NCI-H510A (cell line): ENCODE results near the gene ERMARD.

Experiments used
- DNase-seq: peaks from one replicate; lab custom pipeline; 2025; lab: John Stamatoyannopoulos, UW

Gene ERMARD

DNA sequence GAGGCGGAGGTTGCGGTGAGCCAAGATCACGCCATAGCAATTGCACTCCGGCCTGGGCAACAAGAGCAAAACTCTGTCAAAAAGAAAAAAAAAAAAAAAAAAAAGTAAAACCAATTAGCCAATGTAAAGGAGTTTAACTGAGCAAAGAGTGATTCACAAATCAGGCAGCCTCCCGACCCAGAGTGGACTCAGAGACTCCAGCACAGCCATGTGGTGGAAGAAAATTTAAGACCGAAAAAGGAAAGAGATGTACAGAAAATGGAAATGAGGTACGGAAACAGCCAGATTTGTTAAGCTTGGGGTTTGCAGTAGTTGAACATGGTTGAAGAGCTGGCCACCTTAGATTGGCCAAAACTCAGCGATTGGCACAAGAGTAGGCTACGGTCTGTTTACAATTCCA lies 51.4 kb downstream of the ERMARD start:
- DNase-seq, result no peak

DNA sequence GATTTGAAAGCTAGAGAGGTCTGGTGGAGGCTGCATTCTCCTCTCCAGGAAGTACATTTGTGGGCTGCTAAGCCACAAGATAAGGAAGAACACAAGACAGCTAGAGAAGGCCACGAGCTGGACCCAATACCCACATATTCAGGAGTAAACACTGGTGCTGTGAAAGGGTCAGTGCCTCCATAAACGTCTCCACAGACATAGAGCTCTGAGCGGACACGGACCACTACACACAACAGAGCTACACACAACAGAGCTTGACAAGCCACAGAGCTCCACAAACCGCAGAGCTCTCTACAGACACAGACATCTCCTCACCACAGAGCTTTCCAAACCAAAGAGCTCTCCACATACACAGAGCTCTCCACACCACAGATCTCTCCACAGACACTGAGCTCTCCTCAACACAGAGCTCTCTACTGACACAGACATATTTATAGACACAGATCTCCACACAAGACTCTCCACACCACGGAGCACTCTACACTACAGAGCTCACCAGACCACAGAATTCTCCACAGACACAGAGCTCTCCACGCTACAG lies 51.9 kb downstream of the ERMARD start:
- DNase-seq, result no peak

DNA sequence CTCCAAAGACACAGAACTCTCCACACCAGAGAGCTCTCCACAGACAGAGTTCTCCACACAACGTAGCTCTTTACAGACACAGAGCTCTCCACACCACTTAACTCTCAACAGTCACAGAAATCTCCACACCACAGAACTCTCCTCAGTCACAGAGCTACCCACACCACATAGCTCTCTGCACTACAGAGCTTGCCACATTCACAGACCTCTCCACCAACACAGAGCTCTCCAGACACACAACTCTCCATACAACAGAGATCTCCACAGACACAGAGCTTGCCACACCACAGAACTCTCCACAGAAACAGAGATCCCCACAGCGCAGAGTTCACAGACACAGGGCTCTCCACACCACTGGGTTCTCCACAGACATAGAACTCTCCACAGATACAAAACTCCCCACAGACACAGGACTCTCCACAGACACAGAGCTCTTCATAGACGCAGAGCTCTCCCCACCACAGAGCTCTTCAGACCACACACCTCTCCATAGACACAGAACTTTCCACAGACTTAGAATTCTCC lies 52.5 kb downstream of the ERMARD start:
- DNase-seq, result no peak

DNA sequence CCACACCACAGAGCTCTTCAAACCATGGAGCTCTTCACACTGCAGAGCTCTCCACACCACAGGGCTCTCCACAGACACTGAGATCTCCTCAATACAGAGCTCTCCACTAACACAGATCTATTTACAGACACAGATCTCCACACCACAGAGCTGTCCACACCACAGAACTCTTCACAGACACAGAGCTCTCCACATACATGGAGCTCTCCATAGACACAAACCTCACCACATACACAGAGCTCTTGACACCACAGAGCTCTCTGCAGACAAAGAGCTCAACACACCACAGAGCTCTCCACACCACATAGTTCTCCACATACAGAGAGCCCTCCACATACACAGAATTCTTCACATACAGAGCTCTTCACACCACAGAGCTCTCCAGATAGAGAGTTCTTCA lies 53.0 kb downstream of the ERMARD start:
- DNase-seq, result no peak

DNA sequence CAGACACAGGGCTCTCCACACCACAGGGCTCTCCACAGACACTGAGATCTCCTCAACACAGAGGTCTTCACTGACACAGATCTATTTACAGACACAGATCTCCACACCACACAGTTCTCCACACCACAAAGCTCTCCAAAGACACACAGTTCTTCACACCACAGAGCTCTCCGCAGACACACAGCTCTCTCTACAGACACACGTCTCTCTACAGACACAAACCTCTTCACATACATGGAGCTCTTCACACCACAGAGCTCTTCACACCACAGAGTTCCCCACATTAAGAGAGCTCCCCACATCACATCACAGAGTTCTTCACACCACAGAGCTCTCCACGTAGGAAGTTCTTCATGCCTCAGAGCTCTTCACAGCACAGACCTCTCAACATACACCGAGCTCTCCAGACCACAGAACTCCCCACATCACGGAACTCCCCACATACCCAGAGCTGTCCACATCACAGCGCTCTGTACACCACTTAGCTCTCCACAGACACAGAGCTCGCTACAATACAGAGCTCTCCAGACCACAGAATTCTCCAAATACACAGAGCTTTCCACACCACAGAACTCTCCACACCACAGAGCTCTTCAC lies 53.9 kb downstream of the ERMARD start:
- DNase-seq, result no peak

DNA sequence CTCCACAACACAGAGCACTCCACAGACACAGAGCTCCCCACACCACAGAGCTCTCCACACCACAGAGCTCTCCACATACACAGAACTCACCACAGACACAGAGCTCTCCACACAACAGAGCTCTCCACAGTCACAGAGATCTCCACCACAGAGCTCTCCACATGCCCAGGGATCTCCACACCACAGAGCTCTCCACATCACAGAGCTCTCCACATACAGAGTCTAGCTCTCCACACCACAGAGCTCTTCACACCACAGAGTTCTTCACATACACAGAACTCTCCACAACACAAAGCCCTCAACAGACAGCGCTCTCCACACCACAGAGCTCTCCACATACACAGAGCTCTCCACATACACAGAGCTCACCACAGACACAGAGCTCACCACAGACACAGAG lies 55.3 kb downstream of the ERMARD start:
- no peak for DNase-seq

DNA sequence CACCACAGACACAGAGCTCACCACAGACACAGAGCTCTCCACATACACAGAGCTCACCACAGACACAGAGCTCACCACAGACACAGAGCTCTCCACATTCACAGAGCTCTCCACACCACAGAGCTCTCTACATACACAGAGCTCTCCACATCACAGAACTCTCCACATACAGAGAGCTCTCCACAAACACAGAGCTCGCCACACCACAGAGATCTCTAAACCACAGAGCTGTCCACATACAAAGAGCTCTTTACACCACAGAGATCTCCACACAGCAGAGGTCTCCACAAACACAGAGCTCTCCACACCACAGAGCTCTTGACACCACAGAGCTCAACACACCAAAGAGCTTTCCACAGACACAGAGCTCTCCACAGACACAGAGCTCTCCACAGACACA lies 55.8 kb downstream of the ERMARD start:
- DNase-seq, result no peak

DNA sequence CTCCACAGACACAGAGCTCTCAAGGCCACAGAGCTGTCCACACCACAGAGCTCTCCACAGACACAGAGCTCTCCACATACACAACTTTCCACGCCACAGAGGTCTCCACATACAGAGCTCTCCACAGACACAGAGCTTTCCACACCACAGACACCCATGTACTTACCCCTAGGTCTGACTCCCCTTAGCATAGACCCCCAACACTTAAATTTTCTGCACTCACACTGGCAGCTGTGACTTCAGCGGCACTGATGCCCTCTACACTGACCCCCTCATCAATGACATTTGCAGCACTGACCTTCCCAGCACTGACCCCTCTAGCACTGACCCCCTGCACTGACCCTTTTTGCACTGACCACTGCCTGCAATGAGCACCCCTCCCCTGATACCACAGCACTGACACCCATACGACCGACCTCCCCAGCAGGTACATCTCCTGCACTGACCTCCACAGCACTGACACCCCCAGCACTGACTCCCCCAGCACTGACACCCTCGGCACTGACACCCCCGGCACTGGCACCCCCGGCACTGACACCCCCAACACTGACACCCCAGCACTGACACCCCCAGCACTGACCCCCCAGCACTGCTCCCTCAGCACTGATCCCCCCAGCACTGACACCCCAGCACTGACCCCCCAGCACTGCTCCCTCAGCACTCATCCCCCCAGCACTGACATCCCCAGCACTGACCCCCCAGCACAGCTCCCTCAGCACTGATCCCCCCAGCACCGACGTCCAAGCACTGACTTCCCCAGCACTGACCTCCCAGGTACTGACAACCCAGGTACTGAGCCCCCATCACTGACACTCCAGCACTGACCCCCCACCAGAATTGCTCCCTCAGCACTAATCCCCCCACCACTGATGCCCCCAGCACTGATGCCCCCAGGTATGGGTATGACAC lies 56.5 kb downstream of the ERMARD start:
- DNase-seq, result no peak

DNA sequence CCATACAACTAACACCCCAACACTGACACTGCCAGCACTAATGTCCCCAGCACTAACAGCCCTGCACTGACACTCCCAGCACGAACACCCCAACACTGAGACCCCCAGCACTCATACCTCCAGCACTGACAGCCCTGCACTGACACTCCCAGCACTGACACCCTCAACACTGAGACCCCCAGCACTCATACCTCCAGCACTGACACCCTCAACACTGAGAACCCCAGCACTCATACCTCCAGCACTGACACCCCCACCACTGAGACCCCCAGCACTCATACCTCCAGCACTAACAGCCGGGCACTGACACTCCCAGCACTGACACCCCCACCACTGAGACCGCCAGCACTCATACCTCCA lies 57.2 kb downstream of the ERMARD start:
- DNase-seq, result no peak

DNA sequence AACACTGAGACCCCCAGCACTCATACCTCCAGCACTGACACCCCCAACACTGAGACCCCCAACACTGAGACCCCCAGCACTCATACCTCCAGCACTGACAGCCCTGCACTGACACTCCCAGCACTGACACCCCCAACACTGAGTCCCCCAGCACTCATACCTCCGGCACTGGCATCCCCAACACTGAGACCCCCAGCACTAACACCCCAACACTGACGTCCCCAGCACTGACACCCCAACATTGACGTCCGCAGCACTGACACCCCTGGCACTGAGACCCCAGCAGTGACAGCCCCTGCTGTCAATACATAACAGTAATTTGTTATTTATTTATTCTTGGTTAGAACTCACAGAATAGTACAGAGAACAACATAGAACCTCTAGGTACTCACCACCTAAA lies 58.0 kb downstream of the ERMARD start:
- no peak for DNase-seq

DNA sequence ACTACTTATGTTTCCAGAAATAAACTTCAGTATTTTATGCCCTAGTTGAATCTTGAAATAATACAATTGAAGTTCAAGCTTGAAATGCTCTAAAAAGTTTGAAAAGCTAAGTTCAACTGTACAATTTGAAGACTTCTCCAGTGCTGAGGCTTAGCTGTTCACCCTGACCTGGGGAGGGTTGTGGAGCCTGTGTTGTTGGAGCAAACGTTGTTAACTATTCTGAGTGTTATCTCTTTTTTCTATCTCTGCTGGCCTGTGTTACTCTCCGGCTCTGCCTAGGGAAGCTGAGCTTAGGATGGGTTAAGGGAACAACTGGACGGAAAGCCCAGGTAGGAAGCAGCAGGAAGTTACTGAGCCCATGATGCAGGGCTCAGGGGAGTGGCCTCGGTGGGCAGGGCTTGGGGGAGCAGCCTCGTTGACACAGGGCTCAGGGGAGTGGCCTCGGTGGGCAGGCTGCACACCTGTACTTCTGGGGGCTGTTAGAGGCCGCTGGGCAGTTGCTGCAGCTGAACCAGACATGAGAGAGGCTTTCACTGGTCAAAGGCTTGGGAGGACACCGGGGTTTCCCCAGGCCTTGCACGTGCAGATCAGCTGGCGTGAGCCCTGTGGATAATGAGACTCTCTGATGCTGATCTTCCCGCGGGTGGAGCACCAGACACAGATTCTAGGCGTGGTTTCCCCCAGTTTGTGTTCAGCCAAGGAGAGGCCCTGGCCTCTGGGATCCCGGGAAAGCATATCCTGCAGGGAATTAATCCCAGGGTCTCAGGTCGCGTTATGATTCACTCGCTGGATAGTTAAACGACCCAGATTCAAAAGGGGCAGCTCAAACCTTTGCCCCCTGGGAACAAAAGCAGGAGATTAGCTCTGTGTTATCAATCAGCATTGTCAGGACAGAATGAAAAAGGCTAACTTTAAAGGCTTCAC lies 58.9 kb downstream of the ERMARD start:
- no peak for DNase-seq

DNA sequence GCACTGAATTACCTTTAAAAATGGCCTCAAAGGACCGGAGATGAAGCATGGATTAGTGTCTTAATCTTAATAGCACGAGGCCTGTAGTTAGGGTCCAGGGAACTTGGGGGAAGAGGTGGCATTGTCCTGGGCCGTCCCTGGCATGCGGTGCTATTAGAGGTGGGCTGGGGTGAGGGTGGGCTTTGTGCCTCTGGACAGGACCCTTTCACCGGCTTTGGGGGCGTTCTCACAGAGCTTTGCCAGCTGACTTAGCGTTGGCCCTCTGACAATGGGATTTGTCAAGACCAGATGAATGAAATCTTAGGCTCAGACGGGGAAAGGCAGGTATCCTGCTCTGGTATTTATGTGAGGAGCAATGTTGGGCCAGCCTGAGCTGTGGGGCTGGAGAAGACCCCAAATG lies 59.6 kb downstream of the ERMARD start:
- DNase-seq, result no peak

DNA sequence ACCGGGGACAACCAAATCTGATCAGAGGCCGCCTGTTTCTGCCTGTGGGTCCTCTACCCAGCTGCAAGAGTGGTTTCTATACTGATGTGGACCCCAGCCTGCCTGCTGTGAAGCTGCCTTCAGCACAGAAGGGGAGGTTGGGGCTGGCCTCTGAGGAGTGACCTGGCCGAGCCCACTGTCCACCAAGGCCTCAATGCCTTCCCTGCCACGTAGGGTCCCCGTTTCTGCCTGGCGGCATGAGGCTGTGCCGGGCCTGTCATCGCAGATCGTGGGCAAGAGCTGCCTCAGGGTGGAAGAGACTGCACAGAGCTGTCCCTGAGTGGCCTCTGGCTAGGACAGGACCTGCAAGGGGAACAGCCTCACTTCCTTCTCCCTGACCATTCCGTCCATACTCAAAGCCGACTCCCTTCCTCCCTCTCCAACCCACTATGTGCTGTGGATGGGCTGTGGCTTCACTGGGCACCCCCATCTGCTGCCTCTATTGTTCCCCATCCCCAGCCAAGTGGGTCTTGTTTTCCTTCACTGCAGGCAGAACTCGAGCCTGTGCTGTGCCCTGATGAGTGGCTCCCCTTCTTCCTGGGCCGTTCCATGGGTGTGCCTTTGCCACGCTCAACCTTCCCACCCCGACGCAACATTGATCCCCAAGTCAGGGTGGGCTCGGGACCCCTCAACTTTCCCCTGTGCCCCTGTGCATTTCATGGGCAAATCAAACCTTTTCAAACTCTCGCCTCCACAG lies 60.3 kb downstream of the ERMARD start:
- no peak for DNase-seq

DNA sequence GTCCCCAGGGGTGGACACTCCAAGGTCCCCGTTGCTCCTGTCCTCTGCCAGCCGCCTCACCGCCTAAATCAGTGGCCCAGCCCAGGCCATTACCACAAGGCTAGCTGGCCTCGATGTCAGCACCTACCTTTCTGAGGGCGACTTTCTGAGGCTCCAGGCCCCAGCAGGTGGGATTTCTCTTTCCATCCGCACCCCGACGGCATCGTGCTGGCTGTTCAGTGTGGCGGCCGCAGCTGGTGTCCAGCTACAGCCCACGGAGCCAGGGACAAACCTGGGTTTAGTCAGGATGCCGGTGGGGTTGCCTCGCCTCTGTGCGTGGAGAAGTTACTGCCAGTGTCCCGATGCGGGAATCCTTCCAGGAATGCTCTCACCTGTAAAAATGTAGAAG lies 60.8 kb downstream of the ERMARD start:
- no peak for DNase-seq

DNA sequence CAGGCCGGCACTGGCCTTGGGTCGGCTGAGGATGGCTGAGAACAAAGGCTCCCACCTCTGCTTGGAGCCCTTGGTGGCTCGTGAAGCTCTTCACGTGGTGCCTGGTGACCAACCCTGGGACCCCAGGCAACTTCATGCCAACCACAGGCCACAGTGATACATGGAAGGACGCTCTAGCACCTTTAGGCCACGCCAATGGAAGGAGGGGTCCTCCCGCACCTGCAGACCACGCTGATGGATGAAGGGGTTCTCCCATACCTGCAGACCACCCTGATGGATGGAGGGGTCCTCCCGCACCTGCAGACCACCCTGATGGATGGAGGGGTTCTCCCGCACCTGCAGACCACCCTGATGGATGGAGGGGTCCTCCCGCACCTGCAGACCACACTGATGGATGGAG lies 62.5 kb downstream of the ERMARD start:
- DNase-seq, result no peak

DNA sequence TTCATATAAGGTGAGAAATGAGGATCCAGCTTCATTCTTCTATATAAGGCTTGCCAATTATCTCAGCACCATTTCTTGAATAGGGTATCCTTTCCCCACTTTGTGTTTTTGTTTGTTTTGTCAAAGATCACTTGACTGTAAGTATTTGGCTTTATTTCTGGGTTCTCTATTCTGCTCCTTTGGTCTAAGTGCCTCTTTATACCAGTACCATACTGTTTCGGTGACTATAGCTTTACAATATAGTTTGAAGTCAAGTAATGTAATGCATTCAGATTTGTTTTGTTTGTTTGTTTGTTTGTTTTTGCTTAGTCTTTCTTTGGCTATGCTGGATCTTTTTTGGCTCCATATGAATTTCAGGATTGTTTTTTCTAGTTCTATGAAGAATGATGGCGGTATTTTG lies 64.6 kb downstream of the ERMARD start:
- DNase-seq, result no peak

DNA sequence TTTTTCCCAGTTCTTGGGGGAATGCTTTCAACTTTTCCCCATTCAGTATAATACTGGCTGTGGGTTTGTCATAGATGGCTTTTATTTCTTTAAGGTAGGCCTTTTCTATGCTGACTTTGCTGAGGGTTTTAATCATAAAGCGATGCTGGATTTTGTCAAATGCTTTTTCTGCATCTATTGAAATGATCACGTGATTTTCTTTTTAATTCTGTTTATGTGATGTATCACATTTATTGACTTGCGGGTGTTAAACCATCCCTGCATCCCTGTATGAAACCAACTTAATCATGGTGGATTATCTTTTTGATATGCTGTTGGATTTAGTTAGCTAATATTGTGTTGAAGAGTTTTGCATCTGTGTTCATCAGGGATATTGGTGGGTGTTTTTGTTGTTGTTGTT lies 65.6 kb downstream of the ERMARD start:
- no peak for DNase-seq

DNA sequence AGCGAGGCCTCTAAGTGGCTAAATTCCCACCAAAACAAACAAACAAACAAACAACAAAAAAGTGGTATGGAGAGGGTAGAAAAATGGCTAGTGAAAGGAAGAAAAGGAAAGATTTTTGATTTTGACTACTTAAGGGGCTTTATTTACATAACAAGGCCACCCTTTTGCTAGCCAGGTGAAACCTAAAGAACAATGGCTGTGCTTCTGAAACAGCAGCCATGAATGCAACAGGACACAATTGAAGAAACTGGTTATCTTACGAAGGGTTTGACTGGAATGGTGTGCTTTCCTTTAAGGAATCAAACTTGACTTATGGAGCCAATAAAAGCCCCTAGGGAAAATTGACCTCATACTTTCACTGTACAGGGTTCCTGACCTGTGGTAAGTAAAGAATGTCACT lies 68.9 kb downstream of the ERMARD start:
- no peak for DNase-seq

DNA sequence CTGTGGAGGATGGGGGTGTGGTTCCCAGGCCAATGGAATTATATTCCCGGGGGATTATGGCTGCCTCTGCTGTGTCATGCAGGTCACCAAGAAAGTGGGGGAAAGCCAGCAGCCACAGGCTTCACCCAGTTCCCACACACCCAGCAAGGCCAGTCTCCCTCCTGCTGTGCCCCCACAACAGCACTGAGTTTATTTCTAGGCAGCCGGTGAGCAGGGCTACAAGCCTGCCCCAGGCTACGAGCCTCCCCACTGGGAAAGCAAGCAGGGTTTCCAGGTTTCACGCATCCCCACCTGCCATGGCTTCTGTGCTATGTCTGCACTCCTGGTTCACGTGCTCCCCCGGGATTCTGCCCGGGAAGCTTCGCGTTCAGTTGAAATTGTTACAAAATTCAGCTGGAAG lies 72.6 kb downstream of the ERMARD start:
- no peak for DNase-seq

DNA sequence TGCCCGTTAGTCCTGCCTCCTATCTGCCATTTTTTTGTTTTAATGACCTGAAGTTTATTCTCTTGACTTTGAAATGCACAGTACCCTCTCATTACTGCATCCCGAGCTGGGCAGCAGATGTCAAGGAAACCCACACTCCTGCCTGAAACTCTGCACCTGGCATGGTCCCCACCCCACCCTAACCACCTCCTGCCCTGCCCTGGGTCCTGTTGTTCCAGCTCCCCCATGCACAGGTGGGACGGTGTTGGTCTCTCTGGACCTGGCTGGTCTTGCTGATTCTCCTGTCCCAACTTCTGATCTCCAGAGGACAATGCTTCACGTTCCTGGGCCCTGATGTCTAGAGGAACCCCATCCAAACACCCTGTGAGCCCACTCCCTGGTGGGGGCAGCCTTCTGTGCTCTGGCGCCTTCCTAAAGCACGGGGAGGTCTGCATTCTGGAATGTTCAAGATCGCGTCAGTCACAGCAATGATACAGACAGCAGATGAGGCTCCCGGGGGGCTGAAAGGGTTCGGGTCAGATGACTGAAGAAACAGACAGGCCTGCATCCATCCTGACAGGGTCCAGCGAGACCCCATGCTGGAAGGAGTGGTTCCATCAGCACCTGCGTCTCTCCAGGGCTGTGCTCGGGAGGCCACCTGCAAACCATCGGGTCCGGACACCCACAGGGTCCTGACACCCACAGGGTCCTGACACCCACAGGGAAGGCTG lies 73.6 kb downstream of the ERMARD start:
- DNase-seq, result no peak
